ENCODE results near the gene PAWR.

PAWR gene

DNA sequence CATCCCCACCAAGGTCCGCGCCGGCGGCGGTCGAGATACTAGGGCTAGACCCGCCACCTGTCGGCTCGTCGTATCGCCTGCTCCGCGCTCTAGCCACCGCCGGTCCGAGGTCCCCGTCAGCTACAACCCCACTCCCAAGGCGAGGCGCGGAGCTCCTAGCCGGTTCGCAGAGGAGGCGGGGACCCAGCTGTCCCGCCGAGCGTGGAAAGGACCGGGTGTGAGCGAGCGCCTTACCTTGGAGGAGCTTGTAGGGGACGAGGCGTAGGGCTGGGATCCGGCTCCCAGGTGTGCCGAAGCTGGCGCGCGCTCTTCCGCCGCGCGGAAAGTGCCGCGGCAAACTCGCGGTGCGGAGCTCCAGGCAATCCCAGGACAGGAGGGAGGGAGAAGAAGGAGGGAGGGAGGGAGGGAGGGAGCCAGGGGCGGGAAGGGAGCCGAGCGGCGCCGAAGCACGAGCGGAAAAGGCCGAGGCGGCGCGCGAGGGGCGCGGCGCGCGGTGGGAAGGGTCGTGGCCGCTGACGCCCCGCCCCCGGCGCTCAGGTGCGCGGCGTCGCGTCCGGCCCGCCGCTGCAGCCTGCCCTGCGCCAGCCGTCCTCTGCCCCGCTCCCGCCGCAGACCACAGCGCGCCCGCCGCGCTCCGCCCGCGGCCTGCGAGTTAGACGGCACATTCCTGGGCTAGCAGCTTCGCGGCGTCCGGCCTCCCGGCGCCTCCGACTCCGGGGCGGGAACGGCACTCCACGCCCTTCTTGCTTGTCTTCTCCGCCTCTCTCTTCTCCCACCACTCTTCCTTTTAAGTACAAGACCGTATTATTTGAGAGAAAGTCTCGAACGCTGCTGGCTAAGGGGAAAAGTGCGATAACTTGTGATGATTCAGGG, at the start of gene PAWR:
PAWR (minus strand) TSS at position 327 of the 873 bp plus-strand sequence. CDS start 720 bp downstream, outside the sequence.
- peak; percentile 43 for DNase-seq
- peak; percentile 68 for ATAC-seq

DNA sequence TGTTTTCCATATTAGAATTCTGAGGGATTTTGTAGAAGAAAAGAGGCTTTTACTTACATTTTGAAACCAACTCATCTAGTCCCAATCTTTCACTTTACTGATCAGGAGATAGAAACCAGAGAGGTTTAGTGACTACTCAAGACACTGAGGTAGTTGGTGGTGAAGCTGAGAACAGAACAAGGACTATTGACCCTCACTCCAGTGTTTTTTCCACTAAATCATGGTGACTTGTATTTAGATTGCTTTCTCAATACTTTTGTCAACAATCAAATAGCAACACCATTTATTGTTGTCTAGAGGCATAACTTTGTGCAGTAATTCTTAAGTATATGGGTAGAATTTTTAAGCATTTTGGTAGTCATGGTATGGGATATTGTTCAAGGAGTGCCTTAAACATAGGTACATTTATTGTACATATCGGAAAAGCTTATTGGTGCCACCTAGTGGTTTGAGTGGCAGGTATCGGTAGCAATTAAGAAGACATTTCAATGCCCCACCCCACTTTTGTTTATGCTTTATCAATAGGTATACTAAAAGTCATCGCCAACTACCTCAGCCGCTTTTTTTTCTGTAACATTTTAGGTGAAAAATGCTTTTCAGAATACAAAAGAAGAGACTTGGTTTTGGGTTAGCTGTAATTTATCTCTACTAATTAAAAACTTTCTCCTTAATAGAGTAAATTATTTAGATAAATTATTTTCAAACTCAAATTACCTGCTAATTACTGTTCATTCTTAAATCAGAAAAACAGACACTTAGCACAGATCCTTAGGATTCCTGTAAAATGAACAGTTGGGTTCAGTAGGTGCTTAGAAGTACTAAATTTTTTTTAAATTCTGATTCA, 47.3 kb upstream of the PAWR start:
- DNase-seq, result peak; percentile 13
- no peak for ATAC-seq

- no peak for DNase-seq
Measured at GRCh38 chr12:79732638-79733037, 41.9 kb upstream of the PAWR start.

GRCh38 chr12:79725987-79726386, 35.2 kb upstream of the PAWR start:
- DNase-seq, result no peak
- no peak for ATAC-seq

More at GRCh38 chr12:79732638-79733037, 41.9 kb upstream of the PAWR start:
- ATAC-seq, result no peak

DNA sequence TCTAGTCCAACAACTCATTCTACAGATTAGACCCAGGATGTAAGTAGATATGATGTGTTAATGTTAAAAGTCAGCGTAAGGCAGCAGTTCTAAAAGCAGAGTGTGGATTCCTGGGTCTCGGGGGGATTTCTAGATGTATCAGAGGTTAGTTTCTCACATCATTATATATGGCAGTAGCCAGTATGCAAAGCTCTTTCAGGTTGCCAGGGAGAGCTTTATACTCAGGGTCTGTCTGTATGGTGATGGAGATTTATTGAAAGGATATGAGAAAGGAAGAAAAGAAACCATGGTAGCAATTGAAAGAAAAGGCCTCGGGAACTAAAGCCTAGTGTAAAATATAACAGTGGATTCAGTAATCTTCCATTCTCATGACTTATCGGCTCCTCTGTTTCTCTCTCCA, 26.2 kb upstream of the PAWR start:
- ATAC-seq (no peak), DNase-seq (no peak)

DNA sequence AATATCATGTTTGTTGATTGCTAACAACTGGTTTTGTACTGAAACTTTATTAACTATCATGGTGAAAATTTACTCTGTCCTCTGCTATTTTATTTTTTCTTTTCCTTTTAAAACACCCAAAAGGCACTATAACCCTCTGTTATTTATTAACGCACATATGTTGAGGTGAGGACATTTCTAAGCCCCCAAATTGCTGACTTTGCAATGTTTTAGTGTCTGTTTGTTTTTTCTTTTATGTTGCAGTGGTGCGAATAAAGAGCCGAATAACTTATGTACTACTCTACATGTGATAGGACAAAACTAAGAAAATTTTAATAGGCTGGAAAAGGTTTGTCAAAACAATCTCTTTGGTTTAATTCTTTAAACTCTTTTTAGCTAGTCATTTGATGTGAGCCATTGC, 24.5 kb upstream of the PAWR start:
- DNase-seq, result no peak
- no peak for ATAC-seq

DNA sequence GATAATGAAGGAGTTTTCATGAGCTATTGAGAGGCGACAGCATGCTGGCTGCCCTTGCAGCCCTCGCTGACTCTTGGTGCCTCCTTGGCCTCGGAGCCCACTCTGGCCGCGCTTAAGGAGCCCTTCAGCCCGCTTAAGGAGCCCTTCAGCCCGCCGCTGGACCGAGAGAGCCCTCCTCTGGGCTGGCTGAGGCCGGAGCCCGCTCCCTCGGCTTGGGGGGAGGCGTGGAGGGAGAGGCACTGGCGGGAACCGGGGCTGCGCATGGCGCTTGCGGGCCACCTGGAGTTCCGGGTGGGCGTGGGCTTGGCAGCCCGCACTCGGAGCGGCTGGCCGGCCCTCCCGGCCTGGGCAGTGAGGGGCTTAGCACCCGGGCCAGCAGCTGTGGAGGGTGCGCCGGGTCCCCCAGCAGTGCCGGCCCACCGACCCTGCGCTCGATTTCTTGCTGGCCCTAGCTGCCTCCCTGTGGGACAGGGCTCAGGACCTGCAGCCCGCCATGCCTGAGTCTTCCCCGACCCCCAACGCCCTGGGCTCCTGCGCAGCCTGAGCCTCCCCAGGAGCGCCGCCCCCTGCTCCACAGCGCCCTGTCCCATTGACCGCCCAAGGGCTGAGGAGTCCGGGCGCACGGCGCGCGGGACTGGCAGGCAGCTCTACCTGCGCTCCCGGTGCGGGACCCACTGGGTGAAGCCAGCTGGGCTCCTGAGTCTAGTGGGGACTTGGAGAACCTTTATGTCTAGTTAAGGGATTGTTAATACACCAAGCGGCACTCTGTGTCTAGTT, 20.1 kb upstream of the PAWR start:
- no peak for DNase-seq
- ATAC-seq, result no peak

- DNase-seq, result no peak
- no peak for ATAC-seq
Measured at GRCh38 chr12:79707830-79708229, 17.1 kb upstream of the PAWR start.

DNA sequence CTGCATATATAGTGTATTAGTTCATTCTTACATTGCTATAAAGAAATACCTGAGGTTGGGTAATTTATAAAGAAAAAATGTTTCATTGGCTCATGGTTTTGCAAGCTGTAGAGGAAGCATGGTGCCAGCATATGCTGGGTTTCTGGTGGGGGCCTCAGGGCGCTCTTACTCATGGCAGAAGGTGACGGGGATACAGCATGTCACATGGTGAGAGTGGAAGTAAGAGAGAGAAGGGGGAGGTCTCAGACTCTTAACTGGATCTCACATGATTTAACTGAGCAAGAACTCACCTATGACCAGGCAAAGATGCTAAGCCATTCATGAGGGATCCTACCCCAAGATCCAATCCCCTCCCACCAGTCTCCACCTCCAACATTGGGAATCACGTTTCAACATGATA, 15.9 kb upstream of the PAWR start:
- no peak for ATAC-seq
- DNase-seq, result no peak

DNA sequence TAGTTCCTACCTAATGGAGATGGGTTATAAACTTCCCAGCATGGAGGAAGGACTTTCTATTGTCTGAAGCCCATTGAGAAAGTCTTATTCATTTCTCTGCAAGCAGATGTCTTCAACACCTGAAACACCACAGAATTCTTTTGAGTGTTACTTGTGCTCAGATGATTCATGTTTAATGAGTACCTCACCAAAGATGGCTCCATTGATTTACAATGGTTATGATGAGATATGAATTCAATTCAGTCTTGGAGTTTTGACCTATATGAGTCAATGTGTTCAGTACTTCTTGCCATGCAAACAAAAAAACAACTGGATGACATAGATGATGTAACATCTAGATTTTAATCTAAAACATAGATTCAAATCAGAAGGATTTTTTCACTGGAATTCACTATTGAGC, 15.4 kb upstream of the PAWR start:
- DNase-seq, result no peak
- ATAC-seq, result no peak

DNA sequence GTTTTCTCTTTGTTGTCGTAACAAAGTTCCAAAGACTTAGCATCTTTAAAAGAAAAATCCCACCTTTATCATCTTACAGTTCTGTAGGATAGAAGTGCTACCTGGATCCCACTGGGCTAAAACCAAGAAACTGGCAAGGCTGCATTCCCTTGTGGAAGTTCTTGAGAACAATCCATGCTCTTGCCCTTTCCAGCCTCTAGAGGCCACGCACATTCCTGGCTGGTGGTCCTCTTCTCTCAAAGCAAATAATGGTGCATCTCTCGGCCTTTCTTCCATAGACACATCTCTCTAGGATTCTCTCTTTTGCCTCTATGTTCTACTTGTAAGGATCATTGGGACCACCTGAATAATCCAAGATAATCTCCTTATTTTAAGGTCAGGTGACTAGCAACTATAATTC, 8.2 kb upstream of the PAWR start:
- ATAC-seq (no peak), DNase-seq (no peak)

DNA sequence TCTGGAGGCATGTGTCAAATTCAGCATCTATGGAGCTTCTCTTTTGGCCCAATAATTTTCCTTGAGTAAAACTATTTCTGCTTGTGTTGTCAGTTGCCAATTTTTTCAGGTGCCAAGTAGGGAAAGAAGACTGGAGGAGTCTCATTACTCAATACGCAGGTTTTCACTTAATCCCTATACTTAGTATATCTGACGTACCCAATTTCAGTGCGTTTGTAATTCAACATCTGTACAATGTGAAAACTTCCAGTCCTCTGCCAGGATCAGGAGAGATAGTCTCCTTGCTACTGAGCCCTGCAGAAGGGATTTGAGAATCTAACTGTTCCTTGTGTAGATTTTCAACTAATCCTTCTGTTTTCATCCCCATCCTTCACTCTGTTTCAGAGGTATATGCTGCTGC, 5.7 kb upstream of the PAWR start:
- DNase-seq (no peak), ATAC-seq (no peak)

DNA sequence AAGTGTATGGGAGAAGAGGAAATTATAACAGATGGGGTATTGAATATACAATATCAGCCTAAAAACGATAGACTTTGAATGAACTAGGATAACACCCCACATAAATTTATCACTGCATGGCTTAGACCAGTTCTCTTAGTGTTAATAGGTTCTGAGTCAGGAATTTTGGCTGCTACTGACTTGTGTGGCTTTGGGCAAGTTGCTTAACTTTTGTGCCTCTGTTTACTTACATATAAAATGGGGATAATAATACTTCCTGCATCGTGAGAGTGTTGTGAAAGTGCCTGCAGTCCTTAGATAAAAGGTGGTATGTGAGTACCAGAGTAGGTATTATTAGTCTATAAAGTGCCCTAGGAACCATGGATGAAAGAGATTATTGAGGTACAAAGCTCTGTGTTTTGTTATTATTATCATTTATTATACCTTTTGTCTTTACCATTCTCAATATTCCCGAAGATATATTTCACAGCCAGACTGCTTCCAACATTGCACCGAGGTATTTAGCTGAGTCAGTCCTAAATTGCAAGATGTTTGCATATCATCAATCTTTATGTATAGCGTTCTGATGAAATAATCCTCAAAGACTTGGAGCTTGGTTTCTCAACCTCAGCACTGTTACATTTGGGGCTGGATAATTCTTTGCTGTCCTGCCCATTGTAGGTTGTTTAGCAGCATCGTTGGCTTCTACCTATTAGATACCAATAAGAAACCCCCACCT, 2.3 kb upstream of the PAWR start:
- DNase-seq, result no peak
- ATAC-seq, result no peak

DNA sequence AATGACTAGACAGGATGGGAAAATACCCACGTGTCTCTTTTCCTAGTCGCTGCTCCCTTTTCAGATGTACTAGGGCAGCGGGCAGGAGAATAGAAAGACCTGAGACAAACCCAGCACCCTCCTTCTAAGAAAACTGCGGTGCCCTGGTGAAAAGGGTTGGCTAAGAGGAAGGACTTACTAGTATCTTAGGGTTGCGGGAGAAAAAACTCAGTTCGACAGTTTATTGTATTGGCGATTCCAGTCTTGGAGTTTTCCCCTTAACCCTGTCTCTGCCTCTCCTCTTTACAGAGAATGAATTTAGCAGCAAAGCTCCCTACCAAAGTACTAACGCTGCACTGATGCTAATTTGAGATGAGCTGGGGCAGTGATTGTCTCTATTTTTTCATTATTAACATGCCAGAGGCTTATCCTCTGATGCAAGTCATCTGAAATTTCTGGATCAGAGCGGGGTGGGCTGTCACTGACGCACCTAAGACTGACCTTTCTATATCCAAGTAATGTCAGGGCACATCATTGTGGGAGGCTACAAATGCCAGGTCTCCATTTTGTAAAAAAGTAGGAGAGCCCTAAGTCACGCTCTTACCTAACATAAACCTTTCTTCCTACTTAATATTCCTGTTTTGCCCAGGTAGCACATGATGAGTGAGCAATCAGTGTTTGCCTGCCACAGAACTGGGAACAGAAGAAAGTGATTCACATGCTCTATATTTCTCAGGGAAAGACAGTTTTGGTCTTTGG, 916 bp upstream of the PAWR start:
- no peak for ATAC-seq

DNA sequence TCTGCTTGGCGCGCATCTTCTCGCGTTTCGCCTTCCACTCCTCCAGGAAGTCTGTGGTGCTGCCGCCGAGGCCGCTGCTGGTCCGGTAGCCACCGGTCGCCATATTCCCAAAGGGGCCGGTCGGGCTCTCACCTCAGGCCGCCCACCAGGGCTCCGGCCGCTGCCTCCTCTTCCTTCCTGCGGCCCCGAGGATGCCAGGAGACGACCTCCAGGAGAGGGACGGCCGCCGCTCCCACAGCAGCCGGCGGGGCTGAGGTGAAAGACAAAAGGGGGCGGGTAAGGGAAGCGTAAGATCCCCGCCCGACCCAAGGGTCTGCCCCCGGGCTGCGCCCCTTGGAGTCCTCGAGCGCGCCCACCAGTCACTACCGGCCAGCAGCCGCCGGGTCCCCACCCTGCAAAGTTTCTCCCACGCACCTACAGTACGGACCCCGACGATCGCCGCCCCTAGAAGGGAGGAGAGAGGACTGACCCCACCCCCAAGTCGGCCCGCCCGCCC, 574 bp downstream of the PAWR start:
- DNase-seq, result no peak
- peak; percentile 47 for ATAC-seq

More for the DNA sequence above, 916 bp upstream of the PAWR start:
- DNase-seq, result no peak

DNA sequence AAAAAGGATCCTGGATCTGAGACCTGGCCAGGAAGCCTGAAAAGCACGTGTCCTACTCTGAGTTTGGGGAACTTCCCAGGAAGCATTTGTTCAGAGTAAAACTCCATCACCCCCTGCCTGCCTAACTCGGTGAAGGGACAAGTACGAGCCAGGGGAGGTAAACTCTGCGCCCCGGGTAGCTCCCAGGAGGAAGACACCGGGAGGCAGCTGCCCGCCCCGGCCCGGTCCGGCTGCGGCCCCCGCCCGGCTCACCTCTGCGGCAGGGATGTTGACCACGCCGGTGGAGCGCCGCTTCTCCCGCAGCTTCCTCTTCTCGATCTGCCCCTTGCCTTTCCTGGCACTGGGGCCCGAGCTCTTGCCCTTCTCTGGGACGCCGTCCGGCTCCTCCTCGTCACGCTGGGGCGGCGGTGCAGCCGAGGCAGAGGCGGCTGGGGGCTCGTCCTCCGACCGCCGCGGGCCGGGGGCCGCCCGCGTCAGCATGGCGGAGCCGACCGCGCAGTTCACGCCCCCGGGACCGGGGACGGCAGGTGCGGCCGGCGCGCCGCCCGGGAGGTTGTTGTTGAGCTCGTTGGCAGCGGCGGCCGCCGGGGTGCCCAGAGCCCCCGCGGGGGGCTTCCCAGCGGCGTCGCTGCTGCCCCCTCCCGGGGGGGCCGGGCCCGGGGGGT, 1.2 kb downstream of the PAWR start:
- ATAC-seq (peak; percentile 39), DNase-seq (peak; percentile 24)

GRCh38 chr12:79689061-79689476, 1.7 kb downstream of the PAWR start:
- DNase-seq (no peak), ATAC-seq (no peak)

DNA sequence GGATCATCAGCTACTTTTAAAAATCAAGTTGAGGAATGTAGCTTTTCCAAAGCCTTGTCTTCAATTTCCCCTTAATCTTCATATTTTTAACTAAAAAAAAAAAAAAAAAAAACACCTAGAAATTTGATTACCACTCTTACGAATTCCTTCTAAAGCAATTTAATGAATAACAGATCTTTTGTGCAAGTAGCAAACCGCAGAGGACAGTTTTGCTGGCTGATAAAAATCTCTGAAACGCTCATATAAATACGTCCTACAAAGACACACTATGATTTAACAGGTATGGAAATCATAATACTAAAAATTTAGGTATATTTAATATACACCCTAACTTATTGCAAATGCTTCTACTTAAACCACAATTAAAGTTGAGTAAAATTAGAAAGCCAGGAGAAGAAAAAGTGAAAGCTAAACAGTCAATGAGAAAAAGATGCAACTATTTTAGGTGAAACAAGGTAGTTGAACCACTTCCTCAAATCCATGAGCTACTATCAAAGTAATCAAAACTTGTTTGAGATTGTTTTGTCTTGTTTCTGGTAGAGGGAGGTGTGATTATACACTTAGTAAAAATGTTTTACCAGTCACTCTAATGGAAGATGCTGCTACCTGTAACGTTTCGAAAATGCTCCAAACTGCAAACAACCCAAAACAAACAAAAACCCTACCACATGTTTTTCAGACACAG, 2.2 kb downstream of the PAWR start:
- ATAC-seq (no peak), DNase-seq (no peak)

DNA sequence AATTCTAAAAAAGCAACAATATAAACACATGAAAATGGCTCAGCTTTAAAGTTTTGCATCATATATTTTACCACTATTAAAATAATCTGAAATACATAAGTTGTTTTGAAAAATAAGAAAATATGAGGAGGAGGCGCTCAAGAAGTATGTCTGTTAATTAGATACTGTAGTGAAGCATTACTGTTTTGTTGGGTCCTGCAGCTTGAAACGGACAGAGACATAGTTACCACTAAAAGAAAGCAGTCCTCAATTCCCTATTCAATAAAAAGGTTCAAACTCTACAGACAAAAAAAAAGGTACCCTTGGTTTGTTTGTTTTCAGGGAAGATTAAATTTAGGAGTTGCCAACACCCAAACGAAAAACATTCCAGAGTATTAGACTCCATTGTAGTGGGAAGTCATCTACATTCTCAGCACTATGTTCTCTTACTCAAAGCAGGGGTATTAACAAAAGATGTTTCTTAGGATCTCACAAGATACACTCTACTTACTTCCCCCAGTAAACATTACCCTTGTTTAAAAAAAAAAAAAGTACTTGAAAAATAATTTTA, 3.0 kb downstream of the PAWR start:
- ATAC-seq (no peak), DNase-seq (no peak)
